Smooth muscle cell of the brain vasculature (primary cell): ENCODE data around the gene B3GNT7.
"Not testable (repeated sequence)": the region's sequence is repeated elsewhere in the genome, so short reads cannot be mapped to it uniquely, and the experiment has no call there.

Source experiments
- DNase-seq: peaks from one replicate; pipeline ENCODE4 v3.0.0-alpha.2; 2012; ENCODE audit warnings: low read depth, low spot score

Gene B3GNT7

GRCh38 chr2:231364961-231365810, 30.3 kb upstream of the B3GNT7 start:
- DNase-seq = peak; percentile 49

- no peak for DNase-seq
Measured at GRCh38 chr2:231367178-231367577, 28.3 kb upstream of the B3GNT7 start.

DNA sequence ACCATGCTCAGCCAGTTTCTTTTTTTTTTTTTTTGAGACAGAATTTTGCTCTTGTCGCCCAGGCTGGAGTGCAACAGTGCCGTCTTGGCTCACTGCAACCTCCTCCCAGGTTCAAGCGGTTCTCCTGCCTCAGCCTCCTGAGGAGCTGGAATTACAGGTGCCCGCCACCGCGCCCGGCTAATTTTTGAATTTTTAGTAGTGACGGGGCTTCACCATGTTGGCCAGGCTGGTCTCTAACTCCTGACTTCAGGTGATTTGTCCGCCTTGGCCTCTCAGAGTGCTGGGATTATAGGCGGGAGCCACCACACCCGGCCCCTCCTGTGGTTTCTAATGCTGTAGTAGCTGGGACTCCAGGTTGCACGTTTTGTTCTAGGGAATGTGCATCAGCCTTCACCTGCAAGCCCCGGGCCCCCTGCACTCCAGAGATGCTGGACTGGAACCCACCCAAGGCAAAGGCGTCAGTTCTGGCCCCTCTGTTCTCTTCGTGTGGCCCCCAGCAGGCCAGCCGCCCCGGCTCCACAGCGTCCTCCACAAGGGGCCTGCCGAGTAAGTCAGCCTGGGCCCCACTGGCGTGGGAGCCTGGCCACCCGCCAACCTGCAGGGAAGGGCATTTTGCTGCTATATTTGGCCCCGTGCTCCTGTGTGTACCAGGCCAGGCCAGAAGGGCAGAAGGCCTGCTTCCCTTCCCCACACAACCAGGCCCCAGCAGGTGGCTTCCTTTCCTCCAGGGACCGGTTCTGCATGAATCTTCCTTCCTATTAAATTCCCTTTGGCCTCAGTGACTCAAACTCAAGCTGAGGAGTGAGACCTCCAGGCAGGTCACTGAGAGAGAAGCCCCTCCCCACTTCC, 25.7 kb upstream of the B3GNT7 start:
- no peak for DNase-seq

GRCh38 chr2:231370429-231370748, 25.1 kb upstream of the B3GNT7 start:
- DNase-seq = no peak

GRCh38 chr2:231370749-231371429, 24.6 kb upstream of the B3GNT7 start:
- DNase-seq = no peak

DNA sequence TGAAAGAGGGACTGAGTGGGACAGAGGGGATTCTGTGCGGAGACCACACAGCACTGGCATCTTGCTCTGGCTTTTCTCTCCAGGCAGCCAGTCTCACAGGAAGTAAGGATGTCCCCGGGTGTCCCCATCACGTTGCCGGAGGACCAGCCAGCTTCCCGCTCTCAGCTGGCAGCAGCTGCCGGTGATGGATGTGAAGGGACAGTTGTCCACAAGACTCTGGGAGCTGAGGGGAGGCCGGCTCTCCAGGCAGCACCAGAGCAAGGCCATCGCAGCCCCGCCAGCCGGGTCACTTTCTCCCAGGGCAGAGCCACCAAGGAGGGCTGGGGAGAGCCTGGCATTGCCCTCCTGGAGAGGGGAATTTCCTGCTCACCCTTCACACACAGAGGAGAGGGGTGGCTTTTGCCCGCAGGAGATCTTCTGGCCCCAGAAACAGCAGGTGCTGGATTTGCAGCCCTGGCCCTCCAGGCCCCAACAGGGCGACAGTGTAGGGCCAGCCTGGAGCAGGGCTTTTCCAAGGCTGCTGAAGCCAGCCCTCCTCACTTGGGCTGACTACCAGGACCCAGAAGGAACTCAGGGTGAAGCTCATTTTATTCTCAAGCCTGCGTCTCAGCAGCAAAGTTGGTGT, 24.0 kb upstream of the B3GNT7 start:
- no peak for DNase-seq

- DNase-seq = no peak
Measured at GRCh38 chr2:231372326-231372725, 23.2 kb upstream of the B3GNT7 start.

GRCh38 chr2:231373184-231373583, 22.3 kb upstream of the B3GNT7 start:
- no peak for DNase-seq

- DNase-seq = no peak
Measured at GRCh38 chr2:231373786-231374349, 21.6 kb upstream of the B3GNT7 start.

DNA sequence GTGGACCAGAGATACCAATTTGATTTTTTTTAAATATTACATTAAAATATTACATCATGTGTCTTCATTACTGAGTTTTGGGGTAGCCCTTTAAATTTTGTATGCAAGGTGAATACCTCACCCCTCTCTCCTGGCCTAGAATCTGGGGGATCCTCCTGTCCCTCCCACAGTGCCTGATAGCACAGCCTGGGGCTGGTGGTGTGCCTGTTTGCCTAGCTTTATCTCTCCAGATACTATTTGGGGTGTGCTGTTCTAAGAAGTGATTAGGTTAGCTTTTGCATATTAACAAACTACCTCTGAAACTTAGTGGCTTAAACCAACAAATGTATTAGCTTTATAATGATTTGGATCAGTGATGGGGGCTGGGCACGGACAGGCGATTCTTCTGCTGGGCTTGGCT, 20.7 kb upstream of the B3GNT7 start:
- no peak for DNase-seq

DNA sequence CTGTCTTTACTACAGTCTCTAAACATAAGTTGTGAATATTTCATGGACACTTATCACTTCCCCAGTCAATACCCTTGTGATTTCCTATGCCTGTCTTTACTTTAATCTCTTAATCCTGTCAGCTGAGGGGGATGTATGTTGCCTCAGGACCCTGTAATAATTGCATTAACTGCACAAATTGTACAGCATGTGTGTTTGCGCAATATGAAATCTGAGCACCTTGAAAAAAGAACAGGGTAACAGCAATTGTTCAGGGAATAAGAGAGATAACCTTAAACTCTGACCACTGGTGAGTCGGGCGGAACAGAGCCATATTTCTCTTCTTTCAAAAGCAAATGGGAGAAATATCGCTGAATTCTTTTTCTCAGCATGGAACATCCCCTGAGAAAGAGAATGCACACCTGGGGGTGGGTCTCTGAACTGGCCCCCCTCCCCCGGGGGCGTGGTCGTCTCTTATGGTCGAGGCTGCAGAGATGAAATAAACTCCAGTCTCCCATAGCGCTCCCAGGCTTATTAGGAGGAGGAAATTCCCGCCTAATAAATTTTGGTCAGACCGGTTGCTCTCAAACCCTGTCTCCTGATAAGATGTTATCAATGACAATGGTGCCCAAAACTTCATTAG, 19.4 kb upstream of the B3GNT7 start:
- DNase-seq = not testable (repeated sequence)

GRCh38 chr2:231376857-231377256, 18.7 kb upstream of the B3GNT7 start:
- no peak for DNase-seq

GRCh38 chr2:231378026-231378722, 17.3 kb upstream of the B3GNT7 start:
- DNase-seq = no peak

GRCh38 chr2:231379266-231380215, 16.0 kb upstream of the B3GNT7 start:
- DNase-seq = no peak

- DNase-seq = no peak
Measured at GRCh38 chr2:231380307-231380706, 15.2 kb upstream of the B3GNT7 start.

DNA sequence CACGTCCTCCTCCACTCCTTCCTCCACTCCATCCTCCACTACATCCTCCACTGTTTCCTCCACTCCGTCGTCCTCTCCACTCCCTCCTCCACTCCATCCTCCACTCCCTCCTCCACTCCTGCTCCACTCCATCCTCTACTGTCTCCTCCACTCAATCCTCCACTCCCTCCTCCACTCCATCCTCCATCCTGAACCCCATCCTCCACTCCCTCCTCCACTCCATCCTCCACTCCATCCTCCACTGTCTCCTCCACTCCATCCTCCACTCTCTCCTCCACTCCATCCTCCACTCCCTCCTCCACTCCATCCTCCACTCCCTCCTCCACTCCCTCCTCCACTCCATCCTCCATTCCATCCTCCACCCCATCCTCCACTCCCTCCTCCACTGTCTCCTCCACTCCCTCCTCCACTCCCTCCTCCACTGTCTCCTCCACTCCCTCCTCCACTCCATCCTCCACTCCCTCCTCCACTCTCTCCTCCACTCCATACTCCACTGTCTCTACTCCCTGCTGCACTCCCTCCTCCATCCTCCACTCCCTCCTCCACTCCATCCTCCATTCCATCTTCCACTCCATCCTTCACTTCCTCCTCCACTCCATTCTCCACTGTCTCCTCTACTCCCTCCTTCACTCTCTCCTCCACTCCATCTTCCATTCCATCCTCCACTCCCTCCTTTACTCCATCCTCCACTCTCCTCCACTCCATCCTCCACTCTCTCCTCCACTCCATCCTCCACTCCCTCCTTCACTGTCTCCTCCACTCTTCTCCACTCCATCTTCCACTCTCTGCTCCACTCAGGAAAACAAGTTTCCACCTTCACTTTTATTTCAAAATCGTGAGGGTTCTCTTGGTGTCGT, 14.3 kb upstream of the B3GNT7 start:
- no peak for DNase-seq

- no peak for DNase-seq
Measured at GRCh38 chr2:231382116-231382515, 13.4 kb upstream of the B3GNT7 start.

DNA sequence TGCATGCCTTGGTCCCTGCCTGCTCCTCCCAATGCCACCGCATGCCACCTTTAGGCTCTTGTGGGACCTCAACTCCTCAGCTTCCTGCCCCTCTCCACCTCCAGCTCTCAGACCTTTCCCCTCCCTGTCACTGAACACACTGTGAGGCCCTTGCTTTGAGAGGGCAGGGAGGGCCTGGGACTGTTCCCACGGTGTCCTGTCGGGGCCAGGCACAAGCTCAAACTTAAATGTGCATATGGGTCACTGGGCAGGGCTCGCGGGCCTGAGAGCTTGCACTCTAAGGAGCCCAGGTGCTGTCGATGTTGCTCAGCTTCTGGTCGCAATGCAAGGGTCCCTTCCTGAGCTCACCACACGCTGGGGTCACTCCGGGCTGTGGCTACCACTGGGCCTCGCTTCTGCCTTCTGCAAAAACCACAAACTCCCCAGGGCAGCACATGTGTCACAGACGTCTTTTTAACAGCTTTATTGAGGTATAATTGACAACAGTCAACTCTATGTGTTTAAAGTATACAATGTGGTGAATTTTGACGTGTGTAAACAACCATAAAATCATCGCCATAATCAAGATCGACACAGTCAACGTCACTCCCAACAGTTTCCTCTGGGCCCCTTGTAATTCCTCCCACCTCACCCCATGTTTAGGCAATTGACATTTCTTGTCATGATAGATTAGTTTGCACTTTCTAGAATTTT, 11.9 kb upstream of the B3GNT7 start:
- no peak for DNase-seq
